SH-SY5Y (cell line): Measurements from ENCODE around the gene OR6C65.

Experiments
- GATA2 ChIP-seq: IDR thresholded peaks from 2 replicates; pipeline ENCODE4 v1.6.1; 2011; ENCODE audit warnings: mild to moderate bottlenecking, low read depth, low read length
- GATA3 ChIP-seq: IDR thresholded peaks from 2 replicates; pipeline ENCODE4 v1.6.1; 2011; ENCODE audit warnings: low read depth, mild to moderate bottlenecking, low read length, moderate library complexity

Gene OR6C65

DNA sequence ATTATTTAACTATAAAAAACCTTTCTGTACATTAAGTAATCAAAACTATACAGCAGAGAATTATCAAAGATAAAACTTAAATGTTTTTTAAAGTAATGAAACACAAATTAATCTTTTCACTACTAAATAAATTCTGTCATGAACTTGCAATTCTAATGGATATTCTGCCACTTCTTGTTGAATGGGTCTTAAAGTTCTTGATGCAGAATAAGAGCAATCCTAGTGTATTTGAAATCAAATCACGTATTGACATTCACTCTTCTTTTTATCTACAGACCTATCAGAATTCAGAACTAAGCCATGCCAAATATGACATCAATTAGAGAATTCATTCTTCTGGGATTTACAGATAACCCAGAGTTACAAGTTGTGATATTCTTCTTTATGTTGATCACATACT lies at the start of gene OR6C65:
Gene OR6C65 (plus strand): TSS at position 301 of the 400 bp plus-strand sequence. CDS start 0 bp downstream, at position 301.
- no peak for TF ChIP-seq GATA3
- no peak for TF ChIP-seq GATA2

- TF ChIP-seq GATA2: no peak
Observed at GRCh38 chr12:55362675-55363074, 37.7 kb upstream of the OR6C65 start, which contains the start of gene OR6C75. OR6C75 (plus strand) TSS chr12:55362975; CDS start chr12:55365111, 2,136 bp downstream.

DNA sequence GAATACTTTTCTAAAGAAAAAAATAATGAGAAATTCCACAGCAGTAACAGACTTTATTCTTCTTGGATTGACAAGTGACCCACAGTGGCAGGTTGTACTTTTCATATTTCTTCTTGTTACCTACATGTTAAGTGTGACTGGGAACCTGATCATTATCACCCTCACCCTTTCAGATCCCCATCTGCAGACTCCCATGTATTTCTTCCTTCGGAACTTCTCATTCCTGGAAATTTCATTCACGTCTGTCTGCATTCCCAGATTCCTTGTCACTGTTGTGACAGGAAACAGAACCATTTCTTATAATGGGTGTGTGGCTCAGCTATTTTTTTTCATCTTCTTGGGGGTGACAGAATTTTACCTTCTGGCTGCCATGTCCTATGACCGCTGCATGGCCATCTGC lies 35.2 kb upstream of the OR6C65 start:
- TF ChIP-seq GATA3: no peak
- no peak for TF ChIP-seq GATA2

DNA sequence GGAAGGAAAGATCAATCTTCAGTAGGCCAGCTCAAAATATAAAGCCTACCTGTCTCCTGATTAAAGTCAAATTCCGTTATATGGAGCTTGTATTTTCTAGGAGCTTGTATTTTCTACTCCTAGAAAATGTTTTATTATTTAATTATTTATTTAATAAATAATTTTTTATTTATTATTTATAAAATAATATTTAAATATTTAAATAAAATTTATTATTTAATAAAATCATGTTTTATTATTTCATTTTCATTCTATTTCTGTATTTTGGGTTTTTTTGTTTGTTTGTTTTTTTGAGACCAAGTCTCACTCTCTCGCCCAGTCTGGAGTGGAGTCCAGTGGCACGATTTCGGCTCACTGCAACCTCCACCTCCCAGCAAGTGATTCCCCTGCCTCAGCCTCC lies 27.8 kb upstream of the OR6C65 start:
- TF ChIP-seq GATA3: no peak
- no peak for TF ChIP-seq GATA2

GRCh38 chr12:55385891-55386290 lies 14.4 kb upstream of the OR6C65 start:
- TF ChIP-seq GATA3: no peak
- TF ChIP-seq GATA2: no peak

DNA sequence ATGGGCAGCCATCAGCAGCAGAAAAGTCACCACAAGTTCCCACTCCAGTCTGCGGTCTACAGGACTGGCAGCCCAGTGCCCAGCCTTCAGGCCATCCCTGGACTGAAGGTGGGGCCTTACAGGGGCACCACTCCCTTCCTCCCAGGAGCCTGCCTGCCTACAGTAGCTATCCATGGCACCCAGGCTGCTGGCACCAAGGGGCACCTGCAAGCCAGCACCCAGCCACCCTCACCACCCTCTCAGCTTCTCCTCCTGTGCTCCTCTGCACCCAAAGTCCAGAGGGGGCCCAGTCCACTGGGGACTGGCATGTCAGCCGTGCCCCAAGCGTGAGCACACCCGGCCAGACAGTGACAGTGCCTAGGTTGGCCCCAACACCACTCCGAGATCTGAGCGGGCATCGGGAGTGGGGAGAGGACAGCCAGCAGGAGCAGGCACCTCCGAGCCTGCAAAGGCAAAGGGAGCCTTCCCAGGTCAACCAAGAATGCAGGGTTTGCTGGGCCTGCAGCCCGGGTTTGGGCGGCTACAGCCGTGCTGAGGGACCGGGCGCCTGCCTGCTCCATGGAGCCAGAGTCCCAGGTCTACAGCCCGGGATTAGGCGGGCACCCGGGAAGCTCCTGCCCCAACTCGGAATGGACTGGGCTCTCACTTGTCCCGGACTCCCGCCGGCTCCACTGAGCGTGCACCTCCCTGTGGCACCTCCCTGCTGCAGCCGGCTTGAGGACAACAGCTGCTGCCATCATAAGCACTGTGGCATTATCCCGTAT lies 8.1 kb upstream of the OR6C65 start:
- TF ChIP-seq GATA2 (no peak), GATA3 (no peak)

GRCh38 chr12:55396326-55396725 lies 4.0 kb upstream of the OR6C65 start:
- TF ChIP-seq GATA2 (no peak), GATA3 (no peak)

DNA sequence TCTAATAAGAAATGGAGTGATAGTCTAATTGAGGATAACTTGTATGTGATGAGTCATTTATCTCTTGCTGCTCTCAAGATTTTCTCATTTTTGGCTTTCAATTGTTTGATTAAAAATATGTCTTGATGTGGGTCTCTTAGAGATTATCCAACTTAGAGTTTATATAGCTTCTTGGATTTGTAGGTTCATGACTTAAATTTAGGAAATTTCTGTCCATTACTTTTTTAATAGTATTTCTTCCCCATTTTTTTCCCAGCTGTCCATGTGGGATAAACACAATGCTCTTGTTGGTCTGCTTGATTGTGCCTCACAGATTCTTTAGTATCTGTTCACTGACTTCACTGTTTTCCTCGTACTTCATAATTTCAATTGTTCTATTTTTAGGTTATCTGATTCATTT lies 7.5 kb downstream of the OR6C65 start:
- no peak for TF ChIP-seq GATA2
- TF ChIP-seq GATA3: no peak

- TF ChIP-seq GATA2 (no peak), GATA3 (no peak)
Observed at GRCh38 chr12:55416961-55417360, 16.6 kb downstream of the OR6C65 start.

GRCh38 chr12:55420307-55420962 lies 20.1 kb downstream of the OR6C65 start:
- TF ChIP-seq GATA2 (no peak), GATA3 (no peak)

GRCh38 chr12:55425954-55426353 lies 25.6 kb downstream of the OR6C65 start, which contains the start of gene OR6C76:
OR6C76 (plus strand) TSS chr12:55426254; CDS start chr12:55426254, 0 bp downstream.
- TF ChIP-seq GATA3 (no peak), GATA2 (no peak)

- no peak for TF ChIP-seq GATA2
- no peak for TF ChIP-seq GATA3
Observed at GRCh38 chr12:55428331-55429243, 28.3 kb downstream of the OR6C65 start.

- TF ChIP-seq GATA2: no peak
- no peak for TF ChIP-seq GATA3
Observed at GRCh38 chr12:55443776-55444175, 43.4 kb downstream of the OR6C65 start, which contains the start of gene OR6C2. OR6C2 (plus strand) TSS chr12:55444076; CDS start chr12:55452214, 8,138 bp downstream.

- no peak for TF ChIP-seq GATA2
- no peak for TF ChIP-seq GATA3
Observed at GRCh38 chr12:55445357-55445756, 45.0 kb downstream of the OR6C65 start.

GRCh38 chr12:55446326-55446725 lies 46.0 kb downstream of the OR6C65 start:
- no peak for TF ChIP-seq GATA3
- no peak for TF ChIP-seq GATA2
